ENCODE data around the gene SMARCE1. TPM values are rescaled to one million over a fixed set of nuclear protein-coding genes. Genes with fewer than 3 reads are reported as not detected.

The SMARCE1 gene
- total and polyA plus RNA-seq, 8 donors: 83.9 to 262 (median 227) TPM

DNA sequence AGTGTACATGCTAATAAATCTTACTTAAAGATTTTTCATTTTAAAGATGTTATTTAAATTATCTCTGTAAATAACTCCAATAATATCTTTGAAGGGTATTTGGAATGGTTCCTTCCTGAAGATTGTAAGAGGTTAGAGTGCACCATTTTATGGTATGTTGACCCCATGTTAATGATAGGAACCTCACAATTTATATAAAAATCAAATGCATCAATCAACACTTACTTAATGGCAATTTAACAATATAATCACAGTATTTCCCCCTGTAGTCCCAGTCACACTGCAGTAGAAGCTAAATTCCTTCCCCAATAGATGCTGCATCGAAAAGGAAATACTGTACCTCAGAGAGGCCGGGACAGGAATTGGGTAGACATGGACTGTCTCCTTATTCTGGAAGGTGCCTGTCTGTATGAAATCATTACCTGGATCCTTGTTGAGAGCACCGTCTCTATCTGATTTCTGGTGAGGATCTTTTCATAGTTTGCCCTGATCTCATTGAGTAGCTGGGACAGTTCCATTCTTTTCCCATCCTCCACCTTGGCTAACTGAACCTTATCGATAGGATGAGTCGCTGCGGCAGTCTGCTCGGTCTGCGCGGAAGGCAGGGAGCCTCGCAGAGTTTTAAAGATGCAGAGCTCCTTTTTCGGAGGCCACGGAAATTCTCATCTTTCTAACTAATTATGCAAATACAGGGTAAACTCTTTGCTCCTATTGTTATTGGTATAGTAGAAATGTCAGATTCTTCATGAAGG lies 17.1 kb upstream of the SMARCE1 start, which contains the start of gene KRT222:
Gene KRT222 (minus strand): TSS at position 596 of the 752 bp plus-strand sequence. CDS start 78 bp downstream, at position 518.
- TF ChIP-seq CTCF (IDR thresholded peaks at IDR 0.05): no peak
- H3K36me3 ChIP-seq: no peaks in the 10 kb centered on the region
- intact Hi-C loops (cut with DNase I): no loop called here
- H3K4me3 ChIP-seq: peak within 1 kb of the TSS in 1 of 2 donors; percentile 13
- no peak for ATAC-seq
- H3K27ac ChIP-seq: no peak within 1 kb of the TSS
- no peaks in the 10 kb centered on the region for H3K4me1 ChIP-seq
- DNase-seq: no peak
- H3K9me3 ChIP-seq: no peaks in the 10 kb centered on the region
- H3K27me3 ChIP-seq: peaks cover 10 to 43% of the 10 kb centered on the region in 2 donors

- Histone ChIP-seq H3K9me3 (no peaks in the 10 kb centered on the region), H3K27me3 (peaks cover 10 to 43% of the 10 kb centered on the region in 2 donors), H3K4me3 (no peak overlapping the region), H3K36me3 (no peaks in the 10 kb centered on the region), H3K27ac (no peak overlapping the region), H3K4me1 (no peaks in the 10 kb centered on the region)
- DNase-seq (no peak), ATAC-seq (no peak)
- no peak for TF ChIP-seq CTCF (IDR thresholded peaks at IDR 0.05)
- intact Hi-C loops (cut with DNase I): no loop called here
Measured at GRCh38 chr17:40663252-40663651, 15.6 kb upstream of the SMARCE1 start.

GRCh38 chr17:40659911-40660310 lies 12.3 kb upstream of the SMARCE1 start:
- no peaks in the 10 kb centered on the region for H3K36me3 ChIP-seq
- no peak for TF ChIP-seq CTCF (IDR thresholded peaks at IDR 0.05)
- no peak overlapping the region for H3K4me3 ChIP-seq
- intact Hi-C loops (cut with DNase I): no loop called here
- H3K27me3 ChIP-seq: peaks cover 9 to 19% of the 10 kb centered on the region in 2 donors
- no peak overlapping the region for H3K27ac ChIP-seq
- DNase-seq (no peak), ATAC-seq (no peak)
- no peaks in the 10 kb centered on the region for H3K4me1 ChIP-seq
- no peaks in the 10 kb centered on the region for H3K9me3 ChIP-seq

DNA sequence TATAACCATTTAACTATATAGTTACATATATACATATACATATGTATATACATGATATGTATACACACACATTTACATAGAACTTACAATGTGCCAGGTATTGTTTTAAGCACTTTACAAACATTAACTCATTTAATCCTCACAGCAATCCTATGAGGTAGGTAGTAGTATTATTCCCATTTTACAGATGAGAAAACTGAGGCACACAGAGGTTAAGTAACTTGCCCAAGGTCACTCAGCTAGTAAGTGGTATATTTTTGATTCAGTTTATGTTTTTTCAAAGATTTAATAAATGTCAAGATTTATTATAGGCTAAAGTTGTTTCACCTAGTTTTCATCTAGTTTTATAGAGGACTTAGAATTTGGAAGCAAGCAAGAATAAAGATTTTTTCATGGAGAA lies 10.8 kb upstream of the SMARCE1 start:
- Histone ChIP-seq H3K4me3 (no peak overlapping the region), H3K9me3 (no peaks in the 10 kb centered on the region), H3K27ac (no peak overlapping the region), H3K27me3 (peaks cover 0 to 4% of the 10 kb centered on the region in 2 donors), H3K4me1 (no peaks in the 10 kb centered on the region), H3K36me3 (no peaks in the 10 kb centered on the region)
- ATAC-seq (no peak), DNase-seq (no peak)
- TF ChIP-seq CTCF (IDR thresholded peaks at IDR 0.05): no peak
- intact Hi-C loops (cut with DNase I): no loop called here

- Histone ChIP-seq H3K9me3 (no peaks in the 10 kb centered on the region), H3K36me3 (no peaks in the 10 kb centered on the region), H3K4me1 (peaks cover 0 to 9% of the 10 kb centered on the region in 2 donors), H3K27me3 (no peaks in the 10 kb centered on the region), H3K4me3 (no peak overlapping the region), H3K27ac (no peak overlapping the region)
- DNase-seq (no peak), ATAC-seq (no peak)
- intact Hi-C loops (cut with DNase I): no loop called here
- no peak for TF ChIP-seq CTCF (IDR thresholded peaks at IDR 0.05)
Measured at GRCh38 chr17:40651939-40652338, 4.3 kb upstream of the SMARCE1 start.
